ENCODE measurements around the gene UCN2. TPM values are rescaled to one million over a fixed set of nuclear protein-coding genes. Genes with fewer than 3 reads are reported as not detected.
A peak's percentile ranks its signal among the peaks of the same experiment; 100 is the strongest.

Gene UCN2, protein sequence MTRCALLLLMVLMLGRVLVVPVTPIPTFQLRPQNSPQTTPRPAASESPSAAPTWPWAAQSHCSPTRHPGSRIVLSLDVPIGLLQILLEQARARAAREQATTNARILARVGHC
- total RNA-seq: 0.10 TPM

DNA sequence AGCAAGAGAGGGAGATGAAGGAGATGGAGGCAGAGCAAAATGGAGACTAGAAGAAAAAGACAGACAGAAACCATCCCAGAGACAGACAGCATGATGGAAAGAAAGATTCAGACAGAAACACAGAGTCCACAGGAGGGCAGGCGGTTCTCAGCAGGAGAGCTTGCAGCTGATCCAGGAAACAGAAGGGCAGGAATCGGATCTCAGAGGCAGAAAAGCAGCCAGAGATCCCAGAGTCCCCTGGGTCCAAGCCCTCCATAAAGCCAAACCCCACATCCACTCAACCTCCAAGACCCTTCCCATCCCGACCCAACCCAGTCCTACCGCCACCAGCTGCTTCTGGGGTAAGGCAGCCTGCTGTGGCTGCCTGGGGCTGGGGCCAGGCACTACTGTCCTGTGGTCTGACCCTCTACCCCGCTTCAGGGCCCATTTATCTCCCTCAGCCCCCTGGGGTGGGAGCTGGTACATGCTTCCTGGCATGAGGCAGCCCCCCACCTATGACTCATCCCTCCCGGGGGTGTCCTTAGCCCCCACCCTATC is at the start of gene UCN2:
Gene UCN2 (minus strand): TSS at position 400 of the 537 bp plus-strand sequence. CDS start 657 bp downstream, outside the sequence.
- no peaks in the 10 kb centered on the region for H3K9me3 ChIP-seq (ENCODE audit: low read depth, low read length)
- H3K4me1 ChIP-seq (ENCODE audit: insufficient read depth, low read length): peaks cover 73% of the 10 kb centered on the region
- H3K27me3 ChIP-seq (ENCODE audit: insufficient read depth, low read length): no peaks in the 10 kb centered on the region
- no peak within 1 kb of the TSS for H3K4me3 ChIP-seq (ENCODE audit: low read length)

DNA sequence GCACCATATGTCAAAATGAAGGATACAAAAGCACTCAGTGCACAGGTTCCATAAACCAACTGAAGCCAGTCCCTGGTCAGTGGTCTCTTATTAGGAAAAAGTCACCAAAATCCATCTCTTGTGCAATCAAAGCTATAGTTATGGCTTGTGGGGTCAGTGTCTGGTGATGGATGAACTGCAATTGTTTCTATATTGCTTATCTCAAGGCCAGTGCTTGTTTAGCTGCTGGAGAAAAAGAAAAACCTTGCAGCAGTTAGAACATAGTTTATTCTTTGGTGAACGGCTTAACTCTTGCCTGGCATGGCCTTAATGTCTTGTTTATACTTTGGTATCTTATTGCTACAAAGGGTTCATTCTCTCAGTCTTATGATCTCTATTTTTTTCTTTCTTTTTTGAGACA is 48.7 kb upstream of the UCN2 start:
- H3K4me1 ChIP-seq (ENCODE audit: insufficient read depth, low read length): peaks cover 34% of the 10 kb centered on the region
- peaks cover 4% of the 10 kb centered on the region for H3K9me3 ChIP-seq (ENCODE audit: low read depth, low read length)
- H3K4me3 ChIP-seq (ENCODE audit: low read length): no peak overlapping the region
- H3K27me3 ChIP-seq (ENCODE audit: insufficient read depth, low read length): no peaks in the 10 kb centered on the region

DNA sequence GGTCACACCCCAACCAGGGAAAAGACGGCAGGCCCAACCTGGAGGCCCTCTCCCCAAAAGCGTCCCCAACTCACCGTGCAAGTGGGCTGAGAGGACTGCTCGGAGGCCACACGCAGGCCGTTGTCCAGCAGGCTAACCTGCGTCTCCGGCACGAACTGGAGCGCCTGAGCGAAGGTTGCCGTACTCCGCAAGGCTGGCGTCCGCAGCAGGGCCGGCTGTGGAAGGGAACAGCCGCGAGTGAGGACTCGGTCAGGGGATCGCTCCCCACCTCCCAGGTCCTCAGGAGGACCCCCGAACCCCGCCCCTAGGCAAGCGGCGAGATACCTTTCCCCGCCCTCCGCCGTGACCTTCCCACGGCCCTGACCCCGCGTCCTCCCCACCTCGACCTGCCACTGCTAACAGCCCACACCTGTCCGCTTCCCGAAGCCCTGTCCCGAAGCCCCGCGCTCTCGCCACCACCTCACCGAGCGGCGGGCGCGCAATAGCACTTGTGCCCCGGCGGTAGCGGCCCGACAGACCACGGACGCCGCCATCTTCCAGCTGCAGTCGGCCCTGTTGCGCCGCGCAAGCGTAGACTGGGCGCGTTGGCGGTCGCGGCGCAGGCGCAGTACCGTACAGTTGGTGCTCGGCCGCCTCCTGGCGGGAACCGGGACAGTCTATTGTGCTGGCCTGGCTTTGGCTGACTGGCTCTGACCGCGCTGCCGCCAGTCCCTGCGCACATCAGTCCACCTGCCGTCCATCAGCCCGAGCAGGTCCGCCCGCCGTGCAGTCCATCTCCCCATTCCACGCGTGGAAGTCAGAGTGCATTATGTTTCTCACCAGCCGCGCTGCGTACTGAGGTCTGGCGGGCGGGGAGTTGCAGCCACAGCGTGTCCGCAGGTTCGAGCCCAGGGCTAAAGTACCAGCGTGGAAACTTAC is 45.8 kb upstream of the UCN2 start, which contains the start of gene UQCRC1:
Gene UQCRC1 (minus strand): TSS at position 559 of the 918 bp plus-strand sequence. CDS start 26 bp downstream, at position 533.
- H3K9me3 ChIP-seq (ENCODE audit: low read depth, low read length): no peaks in the 10 kb centered on the region
- H3K27me3 ChIP-seq (ENCODE audit: insufficient read depth, low read length): no peaks in the 10 kb centered on the region
- H3K4me3 ChIP-seq (ENCODE audit: low read length): peak within 1 kb of the TSS; percentile 87

DNA sequence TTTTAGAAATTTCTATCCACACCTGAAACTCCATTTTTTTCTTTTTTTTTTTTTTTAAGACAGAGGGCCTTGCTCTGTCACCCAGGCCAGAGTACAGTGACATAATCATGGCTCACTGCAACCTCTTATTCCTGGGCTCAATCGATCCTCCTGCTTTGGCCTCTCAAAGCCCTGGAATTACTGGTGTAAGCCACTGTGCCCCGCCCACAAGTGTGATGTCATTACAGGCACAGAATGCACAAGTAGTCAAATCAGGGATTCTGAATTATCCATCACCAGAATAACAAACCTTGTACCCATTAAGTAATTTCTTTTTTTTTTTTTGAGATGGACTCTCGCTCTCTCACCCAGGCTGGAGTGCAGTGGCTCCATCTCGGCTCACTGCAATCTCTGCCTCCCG is 43.9 kb upstream of the UCN2 start:
- Histone ChIP-seq H3K9me3 (ENCODE audit: low read depth, low read length) (no peaks in the 10 kb centered on the region), H3K27me3 (ENCODE audit: insufficient read depth, low read length) (no peaks in the 10 kb centered on the region), H3K4me3 (ENCODE audit: low read length) (no peak overlapping the region), H3K4me1 (ENCODE audit: insufficient read depth, low read length) (peaks cover 19% of the 10 kb centered on the region)

More for the DNA sequence above, 45.8 kb upstream of the UCN2 start, which contains the start of gene UQCRC1:
- H3K4me1 ChIP-seq (ENCODE audit: insufficient read depth, low read length): peaks cover 27% of the 10 kb centered on the region

DNA sequence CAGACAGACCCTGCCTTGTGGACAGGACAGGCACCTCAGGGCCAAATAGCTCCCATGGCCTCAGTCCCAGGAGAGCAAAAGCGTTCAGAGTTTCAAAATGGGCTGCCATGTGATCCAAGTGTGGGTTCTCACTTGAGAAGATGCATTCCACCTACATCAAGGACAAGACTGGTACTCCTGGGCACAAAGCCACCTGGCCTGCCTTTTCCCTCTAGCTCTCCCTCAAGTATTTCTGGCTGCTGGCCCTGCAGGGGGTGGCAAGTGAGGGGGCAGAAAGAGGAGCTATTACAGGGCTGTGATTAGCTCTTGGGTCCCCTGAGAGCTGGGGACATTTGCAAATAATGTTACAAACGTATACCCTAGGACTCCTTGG is 38.0 kb upstream of the UCN2 start:
- no peaks in the 10 kb centered on the region for H3K4me1 ChIP-seq (ENCODE audit: insufficient read depth, low read length)
- no peaks in the 10 kb centered on the region for H3K9me3 ChIP-seq (ENCODE audit: low read depth, low read length)
- H3K4me3 ChIP-seq (ENCODE audit: low read length): no peak overlapping the region
- H3K27me3 ChIP-seq (ENCODE audit: insufficient read depth, low read length): no peaks in the 10 kb centered on the region

DNA sequence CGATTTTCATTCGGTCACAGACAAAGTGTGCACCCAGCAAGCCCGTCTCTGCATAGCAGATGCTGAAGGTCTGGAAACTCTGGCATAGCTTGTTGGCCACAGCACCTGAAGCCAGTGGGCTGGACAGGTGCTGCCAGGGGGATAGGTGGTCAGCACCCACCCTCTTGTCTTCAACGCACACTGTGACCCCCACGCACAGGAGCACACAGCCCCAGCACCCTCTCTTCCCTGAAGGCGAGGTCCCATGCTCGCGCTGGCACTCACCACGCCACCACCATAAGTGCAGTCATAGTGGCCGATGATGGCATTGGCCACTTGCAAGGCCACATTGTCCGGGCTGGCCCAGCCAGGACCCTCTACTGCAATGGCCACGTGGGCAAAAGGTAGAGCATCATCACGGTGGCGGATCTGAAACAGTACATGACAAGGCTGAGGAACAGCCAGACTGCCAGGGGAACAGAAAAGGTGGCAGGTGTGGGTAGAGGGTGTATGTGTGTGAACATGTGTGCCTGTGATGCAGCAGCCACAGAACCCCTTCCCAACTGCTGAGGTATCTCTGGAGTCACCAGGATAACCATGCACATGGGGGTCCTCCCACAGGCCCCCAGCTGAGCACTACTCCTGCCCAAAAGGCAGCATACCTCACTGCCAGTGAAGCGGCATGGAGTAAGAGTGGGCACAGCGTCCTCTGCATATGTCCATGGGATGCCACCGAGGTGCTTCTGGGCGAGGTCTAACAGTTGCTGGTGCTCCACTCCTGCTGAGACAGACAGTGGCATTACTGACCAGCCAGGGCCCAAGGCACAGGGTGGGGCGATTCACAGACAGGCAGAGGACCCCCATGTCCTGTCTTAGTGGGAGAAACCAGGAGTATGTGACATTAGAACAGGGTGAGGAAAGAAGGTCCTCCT is 37.4 kb upstream of the UCN2 start:
- Histone ChIP-seq H3K4me1 (ENCODE audit: insufficient read depth, low read length) (no peaks in the 10 kb centered on the region), H3K9me3 (ENCODE audit: low read depth, low read length) (no peaks in the 10 kb centered on the region), H3K27me3 (ENCODE audit: insufficient read depth, low read length) (no peaks in the 10 kb centered on the region), H3K4me3 (ENCODE audit: low read length) (no peak overlapping the region)

DNA sequence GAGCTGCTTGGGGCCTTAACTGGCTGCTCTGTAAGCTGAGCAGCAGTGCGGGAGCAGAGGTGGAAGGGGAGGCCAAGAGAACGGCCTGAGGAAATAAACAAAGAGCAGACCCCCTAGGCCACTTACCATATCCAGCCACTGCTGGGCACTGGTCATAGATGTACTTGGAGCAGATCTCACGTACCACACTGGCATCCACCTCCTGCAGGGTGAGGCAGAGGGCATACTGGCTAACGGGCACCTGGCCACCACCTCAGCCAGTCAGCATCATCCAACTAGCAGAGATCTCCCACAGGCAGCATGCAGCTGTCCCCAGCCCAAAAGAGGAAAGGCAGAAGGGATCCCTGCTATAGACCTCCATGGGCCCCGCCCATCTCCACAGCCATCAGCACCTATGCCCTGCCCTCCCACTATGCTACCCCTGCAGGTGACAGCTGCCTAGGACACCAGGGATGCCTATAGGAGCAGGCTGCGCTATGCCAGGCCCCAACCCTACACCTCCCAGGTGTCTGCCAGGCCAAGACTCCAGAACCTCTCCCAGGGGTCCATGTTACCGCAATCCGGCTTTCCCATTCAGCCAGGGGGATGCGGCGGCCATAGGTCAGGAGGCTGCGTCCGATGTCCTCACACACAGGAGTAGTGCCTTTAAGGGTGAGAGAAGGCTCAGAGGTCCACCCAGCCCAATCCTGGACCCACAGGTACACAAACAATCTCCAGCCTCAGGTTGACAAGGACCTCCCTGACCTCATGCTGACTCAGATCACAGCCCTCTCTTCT is 36.1 kb upstream of the UCN2 start:
- H3K27me3 ChIP-seq (ENCODE audit: insufficient read depth, low read length): peaks cover 8% of the 10 kb centered on the region
- no peaks in the 10 kb centered on the region for H3K9me3 ChIP-seq (ENCODE audit: low read depth, low read length)
- no peaks in the 10 kb centered on the region for H3K4me1 ChIP-seq (ENCODE audit: insufficient read depth, low read length)
- H3K4me3 ChIP-seq (ENCODE audit: low read length): no peak overlapping the region

DNA sequence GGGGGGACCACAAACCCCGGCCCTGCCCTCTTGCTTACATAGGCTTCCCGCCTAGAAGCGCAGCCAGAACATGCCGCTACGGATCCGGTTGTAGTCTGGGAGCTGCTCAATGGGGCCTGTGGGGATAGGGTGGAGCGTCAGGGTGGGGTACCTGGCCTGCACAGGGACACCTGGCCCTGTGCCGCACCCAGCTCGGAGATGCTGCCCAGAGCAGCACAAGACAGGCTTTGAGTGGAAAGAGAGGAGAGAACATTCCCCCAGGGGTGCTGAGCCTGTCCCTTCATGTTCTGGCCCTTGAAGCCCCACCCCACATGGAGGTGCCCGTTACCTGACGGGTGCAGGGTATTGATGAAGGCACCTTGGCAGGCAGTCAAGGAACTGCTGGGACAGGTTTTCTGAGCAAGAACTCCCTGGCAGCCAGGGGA is 35.5 kb upstream of the UCN2 start:
- peaks cover 12% of the 10 kb centered on the region for H3K27me3 ChIP-seq (ENCODE audit: insufficient read depth, low read length)
- H3K9me3 ChIP-seq (ENCODE audit: low read depth, low read length): no peaks in the 10 kb centered on the region
- no peak overlapping the region for H3K4me3 ChIP-seq (ENCODE audit: low read length)
- H3K4me1 ChIP-seq (ENCODE audit: insufficient read depth, low read length): no peaks in the 10 kb centered on the region

DNA sequence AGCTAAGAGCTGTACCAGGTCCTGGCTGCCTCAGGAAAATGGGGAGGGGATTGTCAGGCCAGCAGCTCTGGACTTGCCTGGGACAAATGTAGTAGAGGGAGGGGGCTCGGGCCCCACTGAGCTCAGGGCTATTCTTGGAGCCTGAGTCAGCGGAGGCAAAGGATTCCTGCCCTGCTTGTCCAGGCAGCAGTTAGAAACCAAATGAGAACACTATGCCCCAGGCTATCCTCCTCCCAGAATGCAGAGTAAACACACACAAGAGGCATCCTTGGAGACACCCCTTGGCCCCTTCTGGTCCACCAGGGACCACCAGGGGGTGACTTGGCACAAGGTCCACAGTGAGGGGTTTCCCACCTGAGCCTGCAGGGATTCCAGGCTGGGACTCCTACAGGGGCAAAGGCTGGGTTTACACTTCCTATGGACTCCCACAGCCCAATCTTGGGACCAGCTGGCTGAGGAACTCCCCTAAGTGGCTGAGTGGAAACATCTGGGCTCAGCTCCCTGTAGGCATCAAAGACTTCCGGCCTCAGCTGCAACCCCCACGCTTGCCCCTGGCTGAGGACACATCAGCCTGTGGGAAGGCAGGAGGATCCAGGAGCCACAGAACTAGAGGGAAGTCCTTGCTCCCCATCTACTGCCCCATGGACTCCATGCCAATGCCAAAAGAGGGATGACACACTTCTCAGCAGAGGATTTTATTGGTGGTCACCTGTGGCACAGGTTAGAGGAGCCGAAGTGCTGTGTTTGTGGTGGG is 34.9 kb upstream of the UCN2 start:
- Histone ChIP-seq H3K4me3 (ENCODE audit: low read length) (no peak overlapping the region), H3K4me1 (ENCODE audit: insufficient read depth, low read length) (no peaks in the 10 kb centered on the region), H3K9me3 (ENCODE audit: low read depth, low read length) (no peaks in the 10 kb centered on the region), H3K27me3 (ENCODE audit: insufficient read depth, low read length) (peaks cover 15% of the 10 kb centered on the region)

DNA sequence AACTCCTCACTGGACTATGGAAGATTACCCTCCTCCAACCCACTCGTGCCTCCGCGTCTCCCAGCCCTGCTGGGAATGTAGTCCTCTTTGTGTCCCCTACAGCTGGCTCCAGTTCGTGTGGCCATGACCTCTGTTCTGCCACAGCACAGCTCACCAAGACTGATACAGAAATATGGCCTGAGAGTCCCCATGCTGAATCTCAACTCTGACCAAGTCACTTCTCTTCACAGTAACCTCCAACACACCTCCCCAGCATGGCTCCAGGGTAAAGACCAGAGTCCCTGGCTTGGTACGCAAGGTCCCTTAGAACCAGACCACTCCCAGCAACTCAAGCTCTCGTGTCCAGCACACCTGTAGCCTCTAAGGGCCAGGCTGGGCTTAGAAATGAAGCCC is 33.8 kb upstream of the UCN2 start:
- no peaks in the 10 kb centered on the region for H3K4me1 ChIP-seq (ENCODE audit: insufficient read depth, low read length)
- H3K27me3 ChIP-seq (ENCODE audit: insufficient read depth, low read length): peaks cover 15% of the 10 kb centered on the region
- no peak overlapping the region for H3K4me3 ChIP-seq (ENCODE audit: low read length)
- no peaks in the 10 kb centered on the region for H3K9me3 ChIP-seq (ENCODE audit: low read depth, low read length)

DNA sequence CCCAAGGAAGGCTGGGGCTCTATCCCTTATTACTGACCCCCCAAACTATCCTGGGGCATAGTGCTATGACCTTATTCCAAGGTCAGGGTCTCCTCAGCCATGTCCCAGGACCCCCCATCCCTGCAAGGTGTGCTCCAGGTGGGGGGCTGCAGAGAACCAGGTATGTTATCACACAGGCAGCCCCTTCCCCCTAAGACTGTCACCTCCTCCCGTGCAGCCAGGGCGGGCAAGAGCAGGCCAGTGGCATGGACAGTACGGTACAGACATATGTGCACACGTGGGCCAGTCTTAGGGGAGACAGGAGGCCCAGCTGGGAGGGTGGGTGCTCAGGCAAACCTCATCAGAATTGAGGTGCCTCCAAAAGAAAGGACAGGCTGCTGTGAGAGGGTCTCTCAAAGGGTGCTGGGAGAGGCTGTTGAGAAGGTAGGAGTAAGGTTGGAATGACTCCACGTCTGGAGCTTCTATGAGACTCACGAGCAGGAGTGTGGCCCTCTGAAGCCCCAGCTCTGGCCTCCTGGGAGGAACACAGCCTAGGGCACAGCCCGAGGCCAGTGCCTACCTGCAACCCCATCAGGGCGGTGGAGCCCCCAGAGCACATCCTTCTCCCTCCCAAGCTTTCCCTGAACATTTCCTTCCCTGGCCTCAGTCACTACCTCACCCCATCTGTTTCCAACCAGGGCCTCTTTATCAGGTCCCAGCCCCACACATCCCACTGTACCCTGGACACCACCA is 33.3 kb upstream of the UCN2 start:
- H3K27me3 ChIP-seq (ENCODE audit: insufficient read depth, low read length): peaks cover 15% of the 10 kb centered on the region
- no peaks in the 10 kb centered on the region for H3K4me1 ChIP-seq (ENCODE audit: insufficient read depth, low read length)
- H3K4me3 ChIP-seq (ENCODE audit: low read length): no peak overlapping the region
- no peaks in the 10 kb centered on the region for H3K9me3 ChIP-seq (ENCODE audit: low read depth, low read length)

DNA sequence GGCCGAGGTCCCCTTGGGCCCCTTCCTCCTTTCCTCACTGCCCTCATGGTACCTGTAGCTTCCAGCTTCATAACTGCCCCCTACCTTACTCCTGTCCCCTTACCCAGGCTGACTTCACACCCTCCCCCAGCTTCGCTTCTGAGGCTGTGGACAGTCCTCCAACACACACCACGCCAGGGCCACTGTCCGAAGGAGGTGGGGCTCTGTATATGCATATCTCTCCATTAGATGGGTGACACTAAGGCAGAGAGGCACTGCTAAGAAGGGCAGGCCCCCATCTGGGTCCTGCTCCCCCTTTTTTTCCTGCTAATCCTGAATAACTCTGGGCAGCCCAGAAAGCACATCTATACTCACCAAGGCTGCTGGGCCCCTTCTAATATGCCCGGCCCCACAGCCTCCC is 32.6 kb upstream of the UCN2 start:
- Histone ChIP-seq H3K9me3 (ENCODE audit: low read depth, low read length) (no peaks in the 10 kb centered on the region), H3K4me1 (ENCODE audit: insufficient read depth, low read length) (no peaks in the 10 kb centered on the region), H3K27me3 (ENCODE audit: insufficient read depth, low read length) (peaks cover 15% of the 10 kb centered on the region), H3K4me3 (ENCODE audit: low read length) (no peak overlapping the region)

DNA sequence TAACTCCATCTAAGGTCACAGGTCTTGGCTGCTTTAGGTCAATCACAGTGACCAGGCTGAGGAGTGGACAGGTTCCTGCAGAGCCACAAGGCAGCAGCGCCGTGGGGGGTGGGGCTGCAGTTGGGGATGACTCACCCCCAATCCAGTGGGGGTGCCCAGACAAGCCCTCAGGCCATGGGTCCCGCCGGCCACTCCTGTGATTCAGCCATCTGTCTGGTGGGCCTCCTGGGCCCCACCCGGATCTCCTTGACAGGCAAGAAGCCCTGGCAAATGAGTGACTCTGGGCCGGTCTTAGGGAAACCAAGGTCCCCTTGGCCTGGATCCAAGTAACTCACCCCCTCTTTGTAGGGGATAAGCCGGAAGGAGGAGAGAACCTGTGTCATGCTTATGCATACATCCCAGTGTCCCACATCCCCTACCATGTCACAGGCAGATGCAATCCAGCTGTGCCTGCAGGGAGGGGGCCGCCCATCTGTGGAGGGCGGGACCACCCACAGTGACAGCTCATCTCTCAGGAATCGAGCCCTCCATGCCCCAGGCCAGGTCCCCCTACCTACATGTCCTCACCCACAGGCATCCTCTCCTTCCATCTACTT is 32.0 kb upstream of the UCN2 start:
- Histone ChIP-seq H3K27me3 (ENCODE audit: insufficient read depth, low read length) (peaks cover 15% of the 10 kb centered on the region), H3K4me3 (ENCODE audit: low read length) (no peak overlapping the region), H3K9me3 (ENCODE audit: low read depth, low read length) (no peaks in the 10 kb centered on the region), H3K4me1 (ENCODE audit: insufficient read depth, low read length) (no peaks in the 10 kb centered on the region)
